ENCODE measurements around the gene MT1H. TPM values are rescaled to one million over a fixed set of nuclear protein-coding genes. Genes with fewer than 3 reads are reported as not detected.

The MT1H gene
- total and polyA plus RNA-seq, 4 donors, result 4.4 to 1,775 (median 938) TPM

GRCh38 chr16:56643080-56643778, 26.4 kb upstream of the MT1H start:
- TF ChIP-seq JUND (IDR thresholded peaks at IDR 0.05), result peak in 1 of 2 donors; percentile 27
- peak; percentile 46 to 60 for TF ChIP-seq HNF4A (conservative IDR thresholded peaks at IDR 0.05)
- TF ChIP-seq RAD21 (IDR thresholded peaks at IDR 0.05), result peak; percentile 72 to 76
- no peak for TF ChIP-seq FOXA2 (IDR thresholded peaks at IDR 0.05)
- TF ChIP-seq, protein P1, sequence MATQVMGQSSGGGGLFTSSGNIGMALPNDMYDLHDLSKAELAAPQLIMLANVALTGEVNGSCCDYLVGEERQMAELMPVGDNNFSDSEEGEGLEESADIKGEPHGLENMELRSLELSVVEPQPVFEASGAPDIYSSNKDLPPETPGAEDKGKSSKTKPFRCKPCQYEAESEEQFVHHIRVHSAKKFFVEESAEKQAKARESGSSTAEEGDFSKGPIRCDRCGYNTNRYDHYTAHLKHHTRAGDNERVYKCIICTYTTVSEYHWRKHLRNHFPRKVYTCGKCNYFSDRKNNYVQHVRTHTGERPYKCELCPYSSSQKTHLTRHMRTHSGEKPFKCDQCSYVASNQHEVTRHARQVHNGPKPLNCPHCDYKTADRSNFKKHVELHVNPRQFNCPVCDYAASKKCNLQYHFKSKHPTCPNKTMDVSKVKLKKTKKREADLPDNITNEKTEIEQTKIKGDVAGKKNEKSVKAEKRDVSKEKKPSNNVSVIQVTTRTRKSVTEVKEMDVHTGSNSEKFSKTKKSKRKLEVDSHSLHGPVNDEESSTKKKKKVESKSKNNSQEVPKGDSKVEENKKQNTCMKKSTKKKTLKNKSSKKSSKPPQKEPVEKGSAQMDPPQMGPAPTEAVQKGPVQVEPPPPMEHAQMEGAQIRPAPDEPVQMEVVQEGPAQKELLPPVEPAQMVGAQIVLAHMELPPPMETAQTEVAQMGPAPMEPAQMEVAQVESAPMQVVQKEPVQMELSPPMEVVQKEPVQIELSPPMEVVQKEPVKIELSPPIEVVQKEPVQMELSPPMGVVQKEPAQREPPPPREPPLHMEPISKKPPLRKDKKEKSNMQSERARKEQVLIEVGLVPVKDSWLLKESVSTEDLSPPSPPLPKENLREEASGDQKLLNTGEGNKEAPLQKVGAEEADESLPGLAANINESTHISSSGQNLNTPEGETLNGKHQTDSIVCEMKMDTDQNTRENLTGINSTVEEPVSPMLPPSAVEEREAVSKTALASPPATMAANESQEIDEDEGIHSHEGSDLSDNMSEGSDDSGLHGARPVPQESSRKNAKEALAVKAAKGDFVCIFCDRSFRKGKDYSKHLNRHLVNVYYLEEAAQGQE (IDR thresholded peaks at IDR 0.05), result no peak
- TF ChIP-seq NR2F2 (IDR thresholded peaks at IDR 0.05), result no peak
- peak; percentile 68 for TF ChIP-seq YY1 (IDR thresholded peaks at IDR 0.05)
- TF ChIP-seq, protein P2, sequence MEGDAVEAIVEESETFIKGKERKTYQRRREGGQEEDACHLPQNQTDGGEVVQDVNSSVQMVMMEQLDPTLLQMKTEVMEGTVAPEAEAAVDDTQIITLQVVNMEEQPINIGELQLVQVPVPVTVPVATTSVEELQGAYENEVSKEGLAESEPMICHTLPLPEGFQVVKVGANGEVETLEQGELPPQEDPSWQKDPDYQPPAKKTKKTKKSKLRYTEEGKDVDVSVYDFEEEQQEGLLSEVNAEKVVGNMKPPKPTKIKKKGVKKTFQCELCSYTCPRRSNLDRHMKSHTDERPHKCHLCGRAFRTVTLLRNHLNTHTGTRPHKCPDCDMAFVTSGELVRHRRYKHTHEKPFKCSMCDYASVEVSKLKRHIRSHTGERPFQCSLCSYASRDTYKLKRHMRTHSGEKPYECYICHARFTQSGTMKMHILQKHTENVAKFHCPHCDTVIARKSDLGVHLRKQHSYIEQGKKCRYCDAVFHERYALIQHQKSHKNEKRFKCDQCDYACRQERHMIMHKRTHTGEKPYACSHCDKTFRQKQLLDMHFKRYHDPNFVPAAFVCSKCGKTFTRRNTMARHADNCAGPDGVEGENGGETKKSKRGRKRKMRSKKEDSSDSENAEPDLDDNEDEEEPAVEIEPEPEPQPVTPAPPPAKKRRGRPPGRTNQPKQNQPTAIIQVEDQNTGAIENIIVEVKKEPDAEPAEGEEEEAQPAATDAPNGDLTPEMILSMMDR (IDR thresholded peaks at IDR 0.05; ENCODE audit: low read depth, low read length, missing input control), result peak; percentile 51
- TF ChIP-seq HNF4G (IDR thresholded peaks at IDR 0.05), result no peak
- TF ChIP-seq ATF3 (IDR thresholded peaks at IDR 0.05), result no peak
- TF ChIP-seq SP1 (IDR thresholded peaks at IDR 0.05), result peak; percentile 85
- TF ChIP-seq FOXA1 (IDR thresholded peaks at IDR 0.05), result peak; percentile 33
- TF ChIP-seq MAX (IDR thresholded peaks at IDR 0.05), result peak; percentile 23
- TF ChIP-seq RXRA (IDR thresholded peaks at IDR 0.05), result peak; percentile 72 to 75
- TF ChIP-seq ZBTB33 (IDR thresholded peaks at IDR 0.05), result no peak
- peak; percentile 70 for TF ChIP-seq TAF1 (conservative IDR thresholded peaks at IDR 0.05)
- TF ChIP-seq EGR1 (IDR thresholded peaks at IDR 0.05; ENCODE audit: low read depth in 2 of 2), result peak in 1 of 2 donors; percentile 78
- TF ChIP-seq GABPA (IDR thresholded peaks at IDR 0.05 in 1 of 2, conservative IDR thresholded peaks at IDR 0.05 in 1 of 2), result no peak
- peak overlapping the region in 1 of 2 donors; percentile 46 for H3K9ac ChIP-seq (ENCODE audit: low read depth in 1 of 2, low read length in 2 of 2)
- H3K27me3 ChIP-seq (ENCODE audit: control insufficient read depth in 4 of 4, insufficient read depth in 4 of 4, low read length in 3 of 4), result no peaks in the 10 kb centered on the region
- DNase-seq (ENCODE audit: low spot score), result peak; percentile 63
- H3K4me3 ChIP-seq (ENCODE audit: low read depth in 1 of 3, low read length in 3 of 3), result peak overlapping the region; percentile 40 to 61 (median 50)
- peaks cover 11 to 44% (median 22%) of the 10 kb centered on the region in 4 donors for H3K4me1 ChIP-seq (ENCODE audit: control insufficient read depth in 4 of 4, insufficient read depth in 4 of 4, low read length in 3 of 4)
- H3K27ac ChIP-seq (ENCODE audit: low read depth in 1 of 2, low read length in 2 of 2), result peak overlapping the region; percentile 70 to 88
- no peaks in the 10 kb centered on the region for H3K36me3 ChIP-seq (ENCODE audit: control insufficient read depth in 4 of 4, insufficient read depth in 3 of 4, low read depth in 1 of 4, low read length in 3 of 4)
- H3K9me3 ChIP-seq (ENCODE audit: control insufficient read depth in 4 of 4, low read length in 3 of 4), result no peaks in the 10 kb centered on the region
- WGBS, result 4% methylated on average over 42 of the region's 42 CpGs
